ENCODE results near the gene PRDM16. TPM values are rescaled to one million over a fixed set of nuclear protein-coding genes. Genes with fewer than 3 reads are reported as not detected.

PRDM16 gene
- total RNA-seq, 1 experiment from 2014 or later = 0.69 TPM

- Histone ChIP-seq H3K4me3 (ENCODE audit: insufficient read depth, low read depth, low read length) (no peak overlapping the region), H3K27me3 (ENCODE audit: control insufficient read depth, insufficient read depth, low read length) (no peaks in the 10 kb centered on the region), H3K36me3 (replicated peaks; ENCODE audit: control insufficient read depth, insufficient read depth, low read length) (no peaks in the 10 kb centered on the region)
- DNase-seq = no peak
Measured at GRCh38 chr1:3250624-3251023, 181.6 kb downstream of the PRDM16 start.

DNA sequence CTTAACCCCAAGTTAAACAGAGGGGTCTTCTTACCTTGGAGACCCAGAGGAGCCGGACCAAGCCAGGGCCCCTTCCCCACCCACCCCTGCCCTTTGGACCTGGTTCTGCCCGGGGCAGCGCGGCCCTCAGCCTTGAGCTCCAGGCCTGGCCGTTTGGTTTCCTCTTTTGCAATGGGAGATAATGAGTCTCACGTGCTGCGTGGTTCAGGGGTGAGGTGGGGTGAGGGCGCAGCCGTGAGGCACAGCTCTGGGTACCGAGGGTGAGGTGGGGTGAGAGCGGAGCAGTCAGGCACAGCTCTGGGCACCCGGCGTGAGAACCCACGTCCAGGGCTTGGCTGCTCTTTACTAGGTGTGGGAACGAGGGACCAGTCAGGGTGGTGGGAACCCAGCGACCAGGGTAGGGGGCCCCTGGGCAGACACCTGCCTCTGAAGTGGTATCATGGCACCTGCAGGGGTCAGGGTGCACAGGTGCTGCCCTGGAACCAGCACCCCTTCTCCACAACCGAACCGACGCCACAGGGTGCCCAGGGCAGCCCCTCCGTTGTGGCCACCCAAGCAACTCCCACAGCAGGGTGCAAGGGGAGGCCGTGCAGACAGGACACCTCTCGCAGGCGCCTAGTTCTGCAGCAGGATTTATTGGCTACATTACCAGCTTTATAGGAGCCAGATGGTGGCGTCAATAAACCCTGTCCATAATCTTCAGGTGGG lies 182.2 kb downstream of the PRDM16 start:
- no peaks in the 10 kb centered on the region for H3K27me3 ChIP-seq (ENCODE audit: control insufficient read depth, insufficient read depth, low read length)
- DNase-seq = no peak
- H3K4me3 ChIP-seq (ENCODE audit: insufficient read depth, low read depth, low read length) = no peak overlapping the region
- no peaks in the 10 kb centered on the region for H3K36me3 ChIP-seq (replicated peaks; ENCODE audit: control insufficient read depth, insufficient read depth, low read length)

DNA sequence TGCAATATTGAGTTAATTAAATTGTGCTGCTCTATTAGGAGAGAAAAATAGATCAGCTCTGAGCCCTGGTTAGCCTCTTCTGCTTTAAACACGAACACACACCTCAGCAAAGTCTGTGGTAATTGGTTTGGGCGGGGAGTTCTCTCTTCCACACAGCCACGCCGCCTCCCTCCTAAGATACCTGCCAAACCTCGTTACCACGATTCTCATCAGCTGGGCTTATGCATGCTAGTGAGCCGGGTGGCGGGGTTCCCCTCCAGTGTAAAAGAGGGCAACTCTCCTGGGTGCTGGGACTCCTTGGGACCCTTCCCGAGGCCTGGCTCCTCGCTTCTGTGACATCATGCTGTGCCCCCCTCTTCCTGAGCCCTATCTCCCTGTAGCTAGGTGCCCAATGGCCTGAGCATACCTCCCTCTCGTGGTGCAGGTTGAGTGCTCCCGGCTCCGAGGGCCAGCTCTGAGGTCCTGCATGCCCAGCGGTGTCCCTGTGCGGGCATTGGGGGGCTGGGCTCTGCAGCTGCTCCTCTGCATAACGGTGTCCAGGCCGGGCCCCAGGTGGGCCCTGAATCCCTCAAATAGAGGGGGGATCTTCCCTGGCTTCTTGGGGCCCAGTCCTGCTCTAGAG lies 182.9 kb downstream of the PRDM16 start:
- H3K36me3 ChIP-seq (replicated peaks; ENCODE audit: control insufficient read depth, insufficient read depth, low read length) = no peaks in the 10 kb centered on the region
- no peak overlapping the region for H3K4me3 ChIP-seq (ENCODE audit: insufficient read depth, low read depth, low read length)
- no peaks in the 10 kb centered on the region for H3K27me3 ChIP-seq (ENCODE audit: control insufficient read depth, insufficient read depth, low read length)
- no peak for DNase-seq

DNA sequence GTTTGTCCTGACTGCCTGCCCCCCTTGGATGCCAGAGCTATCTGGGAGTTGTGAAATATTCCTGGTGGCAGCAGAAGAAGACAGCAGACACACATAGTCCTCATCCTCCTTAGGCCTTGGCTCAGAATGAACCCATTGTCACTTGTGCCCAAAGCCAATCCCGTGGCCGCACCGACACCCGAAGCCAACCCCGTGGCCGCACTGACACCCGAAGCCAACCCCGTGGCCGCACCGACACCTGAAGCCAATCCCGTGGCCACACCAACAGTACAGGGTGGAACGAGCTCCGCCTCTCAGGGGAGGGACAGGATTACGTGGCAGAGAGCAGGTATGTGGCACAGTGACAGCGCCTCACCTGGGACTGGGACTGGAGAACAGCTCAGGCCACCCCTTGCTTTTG lies 186.7 kb downstream of the PRDM16 start:
- no peaks in the 10 kb centered on the region for H3K36me3 ChIP-seq (replicated peaks; ENCODE audit: control insufficient read depth, insufficient read depth, low read length)
- no peak for DNase-seq
- no peaks in the 10 kb centered on the region for H3K27me3 ChIP-seq (ENCODE audit: control insufficient read depth, insufficient read depth, low read length)
- H3K4me3 ChIP-seq (ENCODE audit: insufficient read depth, low read depth, low read length) = no peak overlapping the region

GRCh38 chr1:3257788-3258187 lies 188.8 kb downstream of the PRDM16 start:
- no peaks in the 10 kb centered on the region for H3K36me3 ChIP-seq (replicated peaks; ENCODE audit: control insufficient read depth, insufficient read depth, low read length)
- H3K27me3 ChIP-seq (ENCODE audit: control insufficient read depth, insufficient read depth, low read length) = no peaks in the 10 kb centered on the region
- no peak overlapping the region for H3K4me3 ChIP-seq (ENCODE audit: insufficient read depth, low read depth, low read length)
- no peak for DNase-seq

- DNase-seq = no peak
- Histone ChIP-seq H3K4me3 (ENCODE audit: insufficient read depth, low read depth, low read length) (no peak overlapping the region), H3K36me3 (replicated peaks; ENCODE audit: control insufficient read depth, insufficient read depth, low read length) (no peaks in the 10 kb centered on the region), H3K27me3 (ENCODE audit: control insufficient read depth, insufficient read depth, low read length) (no peaks in the 10 kb centered on the region)
Measured at GRCh38 chr1:3258386-3259003, 189.5 kb downstream of the PRDM16 start.

DNA sequence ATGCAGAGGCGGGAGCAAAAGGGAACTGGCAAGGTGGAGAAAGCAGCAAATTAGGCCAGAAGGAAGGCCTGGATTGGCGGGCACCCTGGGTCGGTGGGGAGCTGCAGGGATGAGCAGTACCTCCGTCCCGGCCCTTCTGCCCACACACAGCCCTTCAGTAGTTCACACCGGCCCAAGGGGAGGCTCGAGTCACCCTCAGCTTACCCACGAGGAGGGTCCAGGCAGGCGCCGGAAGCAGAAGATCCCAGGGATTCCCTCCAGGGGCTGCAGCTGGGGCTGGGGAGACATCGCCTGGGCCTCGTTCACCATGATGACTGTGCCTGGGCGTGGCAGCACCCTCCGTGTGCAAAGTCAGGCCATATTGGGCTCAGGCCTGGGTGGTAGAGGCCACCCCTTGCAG lies 190.0 kb downstream of the PRDM16 start:
- no peak for DNase-seq
- no peaks in the 10 kb centered on the region for H3K36me3 ChIP-seq (replicated peaks; ENCODE audit: control insufficient read depth, insufficient read depth, low read length)
- H3K27me3 ChIP-seq (ENCODE audit: control insufficient read depth, insufficient read depth, low read length) = no peaks in the 10 kb centered on the region
- H3K4me3 ChIP-seq (ENCODE audit: insufficient read depth, low read depth, low read length) = no peak overlapping the region

GRCh38 chr1:3261007-3261968 lies 192.3 kb downstream of the PRDM16 start:
- Histone ChIP-seq H3K4me3 (ENCODE audit: insufficient read depth, low read depth, low read length) (no peak overlapping the region), H3K27me3 (ENCODE audit: control insufficient read depth, insufficient read depth, low read length) (no peaks in the 10 kb centered on the region), H3K36me3 (replicated peaks; ENCODE audit: control insufficient read depth, insufficient read depth, low read length) (no peaks in the 10 kb centered on the region)
- DNase-seq = no peak

GRCh38 chr1:3261969-3262579 lies 193.1 kb downstream of the PRDM16 start:
- no peaks in the 10 kb centered on the region for H3K27me3 ChIP-seq (ENCODE audit: control insufficient read depth, insufficient read depth, low read length)
- no peak for DNase-seq
- no peaks in the 10 kb centered on the region for H3K36me3 ChIP-seq (replicated peaks; ENCODE audit: control insufficient read depth, insufficient read depth, low read length)
- H3K4me3 ChIP-seq (ENCODE audit: insufficient read depth, low read depth, low read length) = no peak overlapping the region

DNA sequence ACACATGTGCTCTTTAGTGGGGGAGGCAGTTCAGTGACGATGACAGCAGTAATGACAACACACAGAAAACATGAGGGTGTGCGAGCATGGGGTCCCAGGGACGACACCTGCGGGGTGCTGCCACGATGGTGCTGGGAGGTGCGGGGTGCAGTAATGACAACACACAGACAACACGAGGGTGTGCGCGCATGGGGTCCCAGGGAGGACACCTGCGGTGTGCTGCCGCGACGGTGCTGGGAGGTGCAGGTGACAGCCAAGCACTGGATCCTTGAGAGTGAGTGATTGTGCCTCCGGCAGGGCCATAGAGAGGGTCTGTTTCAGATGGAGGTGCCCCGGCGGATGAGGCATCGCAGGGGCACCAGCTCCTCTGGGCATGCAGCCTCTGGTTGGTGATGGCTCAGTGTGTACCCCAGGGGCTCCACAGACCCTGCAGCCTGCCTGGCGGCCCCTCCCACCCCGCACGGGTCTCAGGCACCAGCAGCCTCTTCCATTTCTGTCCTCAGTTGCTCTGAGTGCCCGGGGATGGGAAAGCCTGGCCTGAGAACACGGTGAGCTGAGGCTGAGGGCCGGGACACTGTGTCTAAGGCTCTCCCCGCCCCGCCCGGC lies 193.8 kb downstream of the PRDM16 start:
- no peak for DNase-seq
- no peak overlapping the region for H3K4me3 ChIP-seq (ENCODE audit: insufficient read depth, low read depth, low read length)
- no peaks in the 10 kb centered on the region for H3K36me3 ChIP-seq (replicated peaks; ENCODE audit: control insufficient read depth, insufficient read depth, low read length)
- H3K27me3 ChIP-seq (ENCODE audit: control insufficient read depth, insufficient read depth, low read length) = no peaks in the 10 kb centered on the region

DNA sequence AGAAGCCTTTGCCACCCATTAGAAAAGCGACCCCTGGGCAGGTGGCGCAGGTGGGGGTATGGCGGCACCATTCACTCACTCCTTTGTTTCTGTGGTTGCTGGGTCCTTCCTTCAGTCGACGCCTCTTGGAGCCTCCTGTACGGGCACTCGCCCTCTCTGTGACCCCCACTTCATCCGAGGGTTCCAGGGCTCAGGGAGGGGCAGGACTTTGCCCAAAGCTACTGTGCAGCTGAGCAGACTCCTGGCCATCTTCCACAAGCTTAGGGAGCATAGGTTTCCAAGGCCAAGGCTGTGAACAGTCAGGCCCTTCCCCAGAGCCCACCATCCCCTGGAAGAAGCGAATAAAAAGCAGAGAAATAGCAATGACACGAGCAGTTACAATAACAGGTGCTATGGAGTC lies 194.8 kb downstream of the PRDM16 start:
- no peaks in the 10 kb centered on the region for H3K27me3 ChIP-seq (ENCODE audit: control insufficient read depth, insufficient read depth, low read length)
- DNase-seq = no peak
- H3K4me3 ChIP-seq (ENCODE audit: insufficient read depth, low read depth, low read length) = no peak overlapping the region
- H3K36me3 ChIP-seq (replicated peaks; ENCODE audit: control insufficient read depth, insufficient read depth, low read length) = no peaks in the 10 kb centered on the region

DNA sequence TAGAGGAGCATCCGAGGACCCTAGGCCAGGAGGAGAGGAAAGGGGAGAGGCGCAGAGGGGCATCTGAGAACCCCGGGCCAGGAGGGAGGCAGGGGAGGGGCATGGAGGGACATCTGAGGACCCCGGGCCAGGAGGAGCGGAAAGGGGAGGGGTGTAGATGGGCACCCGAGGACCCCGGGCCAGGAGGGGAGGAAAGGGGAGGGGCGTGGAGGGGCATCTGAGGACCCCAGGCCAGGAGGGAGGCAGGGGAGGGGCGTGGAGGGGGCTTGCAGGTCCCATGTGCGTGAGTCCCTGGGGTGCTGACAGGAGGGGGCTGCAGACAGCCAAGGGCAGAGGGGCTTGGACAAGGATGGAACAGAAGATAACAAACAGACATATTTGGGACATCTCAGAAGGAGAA lies 195.5 kb downstream of the PRDM16 start:
- Histone ChIP-seq H3K27me3 (ENCODE audit: control insufficient read depth, insufficient read depth, low read length) (no peaks in the 10 kb centered on the region), H3K36me3 (replicated peaks; ENCODE audit: control insufficient read depth, insufficient read depth, low read length) (no peaks in the 10 kb centered on the region), H3K4me3 (ENCODE audit: insufficient read depth, low read depth, low read length) (no peak overlapping the region)
- DNase-seq = no peak

DNA sequence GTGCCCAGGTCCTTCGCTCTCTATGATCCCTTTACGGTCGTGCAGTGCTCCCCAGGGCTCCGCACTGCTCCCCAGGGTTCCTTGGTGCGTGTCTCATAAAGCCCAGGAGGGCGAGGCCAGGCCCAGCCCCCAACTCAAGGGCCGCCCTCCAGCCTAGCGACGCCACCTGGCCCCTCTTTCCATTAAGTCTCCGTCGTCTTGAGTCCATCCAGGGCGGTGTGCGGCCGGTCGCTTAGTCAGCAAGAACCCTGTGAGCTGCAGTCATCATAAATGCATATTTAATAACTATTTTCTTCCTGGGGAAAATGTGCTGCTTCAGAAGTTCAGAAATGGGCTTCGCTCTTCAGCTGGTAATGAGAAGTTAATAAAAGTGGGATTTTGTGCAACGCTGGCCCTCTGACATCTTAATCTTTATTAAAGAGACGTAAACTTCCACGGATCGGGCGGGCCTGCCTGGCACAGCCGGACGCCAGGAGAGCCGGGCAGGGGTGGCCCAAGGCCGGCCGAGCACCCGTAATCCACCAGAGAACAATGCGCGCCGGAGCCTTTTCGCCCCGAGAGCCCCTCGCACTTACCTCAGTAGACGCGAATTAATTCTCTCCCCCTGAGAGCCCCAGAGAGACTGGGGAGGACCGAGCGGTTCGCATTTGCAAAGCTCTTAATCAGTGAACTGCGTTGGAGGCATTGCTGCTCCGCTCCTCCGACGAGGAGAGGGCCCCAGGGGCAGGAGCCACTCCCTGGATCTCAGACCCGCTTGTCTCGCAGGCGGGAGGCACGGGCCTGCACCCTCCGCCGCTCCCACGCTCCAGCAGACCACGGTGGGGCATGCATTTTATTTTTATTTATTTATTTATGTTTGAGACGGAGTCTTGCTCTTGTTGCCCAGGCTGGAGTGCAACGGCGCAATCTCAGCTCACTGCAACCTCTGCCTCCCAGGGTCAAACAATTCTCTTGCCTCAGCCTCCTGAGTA lies 197.1 kb downstream of the PRDM16 start:
- H3K27me3 ChIP-seq (ENCODE audit: control insufficient read depth, insufficient read depth, low read length) = no peaks in the 10 kb centered on the region
- H3K4me3 ChIP-seq (ENCODE audit: insufficient read depth, low read depth, low read length) = no peak overlapping the region
- peak; percentile 75 for DNase-seq
- no peaks in the 10 kb centered on the region for H3K36me3 ChIP-seq (replicated peaks; ENCODE audit: control insufficient read depth, insufficient read depth, low read length)

All from H7 (cell line).